Fibroblast of villous mesenchyme (primary cell): ENCODE results near the gene NET1. TPM values are rescaled to one million over a fixed set of nuclear protein-coding genes. Genes with fewer than 3 reads are reported as not detected.
"Not testable (repeated sequence)": the region's sequence is repeated elsewhere in the genome, so short reads cannot be mapped to it uniquely, and the experiment has no call there.

Experiments used
- DNase-seq: peaks from one replicate; pipeline ENCODE4 v3.0.0-alpha.2; 2010; ENCODE audit warnings: low read depth
- H3K4me3 ChIP-seq: 2 replicates; pipeline ENCODE4 v1.5.1; 2011; ENCODE audit warnings: low read depth, mild to moderate bottlenecking, low read length
- total RNA-seq: library from RNA; depleted of rRNA; stranded (reverse); fragments of >200 nt; gene quantifications from 2 replicates; pipeline ENCODE4 v1.2.3, GENCODE V29; 2012
- TF ChIP-seq, protein P1 (sequence below): IDR thresholded peaks from 2 replicates; pipeline ENCODE4 v1.5.1; 2012; ENCODE audit warnings: low read depth, mild to moderate bottlenecking, low read length; ENCODE audit not compliant: insufficient read depth

The NET1 gene
- total RNA-seq, 1 donor = 23.3 TPM

DNA sequence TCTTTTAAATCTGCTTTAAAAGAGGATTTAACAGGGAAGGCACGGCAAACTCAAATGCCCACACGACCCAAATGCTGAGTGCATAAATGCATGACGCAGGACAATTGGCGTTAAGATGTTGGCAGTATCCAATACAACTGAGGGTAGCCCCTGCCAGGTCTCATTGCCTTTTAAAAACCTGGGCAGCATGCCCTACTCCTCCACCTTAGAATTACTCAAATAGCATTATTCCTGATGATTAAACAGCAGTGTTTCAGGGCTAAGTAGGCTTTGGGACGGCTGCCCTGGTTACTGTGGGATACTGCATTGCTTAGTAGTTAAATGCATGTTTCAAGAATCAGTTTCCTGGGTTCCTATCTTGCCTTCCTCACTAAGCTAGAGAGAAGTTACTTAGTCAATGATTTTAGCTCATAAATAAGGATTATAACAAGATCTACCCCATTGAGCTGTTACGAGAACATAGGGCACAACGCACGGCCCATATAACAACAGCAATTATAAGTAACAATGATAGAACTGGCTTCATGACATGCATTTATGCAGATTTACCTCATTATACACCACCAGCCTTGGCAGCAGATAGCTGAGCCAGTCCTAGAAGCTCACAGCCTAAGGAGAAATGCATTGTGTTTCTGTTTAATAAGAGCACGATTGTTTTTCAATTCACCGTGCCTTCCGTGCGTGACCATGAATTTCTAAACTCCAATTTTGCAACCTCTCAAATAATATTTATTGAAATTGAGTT is 15.6 kb upstream of the NET1 start:
- H3K4me3 ChIP-seq = no peak overlapping the region
- TF ChIP-seq, protein P1, sequence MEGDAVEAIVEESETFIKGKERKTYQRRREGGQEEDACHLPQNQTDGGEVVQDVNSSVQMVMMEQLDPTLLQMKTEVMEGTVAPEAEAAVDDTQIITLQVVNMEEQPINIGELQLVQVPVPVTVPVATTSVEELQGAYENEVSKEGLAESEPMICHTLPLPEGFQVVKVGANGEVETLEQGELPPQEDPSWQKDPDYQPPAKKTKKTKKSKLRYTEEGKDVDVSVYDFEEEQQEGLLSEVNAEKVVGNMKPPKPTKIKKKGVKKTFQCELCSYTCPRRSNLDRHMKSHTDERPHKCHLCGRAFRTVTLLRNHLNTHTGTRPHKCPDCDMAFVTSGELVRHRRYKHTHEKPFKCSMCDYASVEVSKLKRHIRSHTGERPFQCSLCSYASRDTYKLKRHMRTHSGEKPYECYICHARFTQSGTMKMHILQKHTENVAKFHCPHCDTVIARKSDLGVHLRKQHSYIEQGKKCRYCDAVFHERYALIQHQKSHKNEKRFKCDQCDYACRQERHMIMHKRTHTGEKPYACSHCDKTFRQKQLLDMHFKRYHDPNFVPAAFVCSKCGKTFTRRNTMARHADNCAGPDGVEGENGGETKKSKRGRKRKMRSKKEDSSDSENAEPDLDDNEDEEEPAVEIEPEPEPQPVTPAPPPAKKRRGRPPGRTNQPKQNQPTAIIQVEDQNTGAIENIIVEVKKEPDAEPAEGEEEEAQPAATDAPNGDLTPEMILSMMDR = no peak
- no peak for DNase-seq

DNA sequence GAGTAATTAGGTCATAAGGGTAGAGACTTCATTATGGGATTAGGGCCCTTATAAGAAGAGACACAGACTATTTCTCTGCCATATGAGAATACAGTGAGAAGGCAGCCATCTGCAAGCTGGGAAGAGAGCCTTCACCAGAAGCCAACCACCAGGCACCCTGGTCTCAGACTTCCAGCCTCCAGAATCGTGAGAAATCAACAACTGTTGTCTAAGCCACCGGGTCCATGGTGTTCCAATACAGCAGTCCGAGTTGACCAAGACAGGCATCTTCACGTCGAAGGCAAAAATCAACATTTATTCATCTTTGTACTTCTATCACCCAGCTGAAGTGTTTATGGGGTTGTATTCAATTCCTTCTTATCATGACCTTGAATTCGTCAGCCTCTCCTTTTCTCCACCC is 13.0 kb upstream of the NET1 start:
- no peak overlapping the region for H3K4me3 ChIP-seq
- no peak for DNase-seq
- TF ChIP-seq, protein P1 = no peak

- TF ChIP-seq, protein P1 = no peak
- no peak for DNase-seq
- no peak overlapping the region for H3K4me3 ChIP-seq
Observed at GRCh38 chr10:5400468-5401240, 11.7 kb upstream of the NET1 start.

DNA sequence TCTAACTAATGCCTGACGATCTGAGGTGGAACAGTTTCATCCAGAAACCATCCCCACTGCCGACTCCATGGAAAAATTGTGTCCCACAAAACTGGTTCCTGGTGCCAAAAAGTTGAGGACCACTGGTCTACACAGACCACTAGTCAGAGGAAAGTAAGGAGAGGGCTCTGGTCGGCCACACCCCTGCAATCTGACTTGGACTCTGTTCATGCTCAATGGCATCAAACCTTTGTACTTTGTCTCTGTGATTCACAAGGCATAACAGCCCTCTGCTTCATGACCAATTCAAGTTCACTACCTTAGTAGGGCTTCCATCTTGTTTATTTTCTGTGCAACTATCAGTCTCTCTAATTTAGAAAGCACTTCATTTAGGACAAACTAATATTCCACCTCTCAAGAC is 9.6 kb upstream of the NET1 start:
- no peak overlapping the region for H3K4me3 ChIP-seq
- TF ChIP-seq, protein P1 = no peak
- no peak for DNase-seq

GRCh38 chr10:5404208-5405041 is 7.9 kb upstream of the NET1 start, which contains the start of gene TUBAL3:
Gene TUBAL3, minus strand, starts transcription at chr10:5404828. Its CDS starts 36 bp downstream, at chr10:5404792.
- no peak within 1 kb of the TSS for H3K4me3 ChIP-seq

GRCh38 chr10:5406918-5407317 is 5.4 kb upstream of the NET1 start:
- TF ChIP-seq, protein P1 = no peak
- DNase-seq = no peak
- no peak overlapping the region for H3K4me3 ChIP-seq

More at GRCh38 chr10:5404208-5405041, 7.9 kb upstream of the NET1 start, which contains the start of gene TUBAL3:
- no peak for DNase-seq
- TF ChIP-seq, protein P1 = no peak

DNA sequence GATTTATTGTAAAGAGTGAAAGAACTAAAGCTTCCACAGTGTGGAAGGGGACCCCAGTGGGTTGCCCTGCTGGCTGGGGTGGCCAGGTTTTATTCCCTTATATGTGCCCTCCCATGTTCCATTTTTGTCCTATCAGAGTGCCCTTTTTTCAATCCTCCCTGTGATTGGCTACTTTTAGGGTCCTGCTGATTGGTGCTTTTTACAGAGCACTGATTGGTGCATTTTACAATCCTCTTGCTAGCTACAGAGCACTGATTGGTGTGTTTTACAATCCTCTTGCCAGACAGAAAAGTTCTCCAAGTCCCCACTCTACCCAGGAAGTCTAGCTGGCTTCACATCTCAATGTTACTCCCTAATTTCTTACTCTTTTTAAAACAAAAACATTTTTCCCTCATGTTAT is 1.6 kb upstream of the NET1 start:
- not testable (repeated sequence) for H3K4me3 ChIP-seq

More for the DNA sequence above, 1.6 kb upstream of the NET1 start:
- DNase-seq = not testable (repeated sequence)
